ENCODE data around the gene RILPL2. TPM values are rescaled to one million over a fixed set of nuclear protein-coding genes. Genes with fewer than 3 reads are reported as not detected.

The RILPL2 gene
- total and polyA plus RNA-seq, 2 experiments from 2014 or later, result 1.4 to 2.0 TPM

DNA sequence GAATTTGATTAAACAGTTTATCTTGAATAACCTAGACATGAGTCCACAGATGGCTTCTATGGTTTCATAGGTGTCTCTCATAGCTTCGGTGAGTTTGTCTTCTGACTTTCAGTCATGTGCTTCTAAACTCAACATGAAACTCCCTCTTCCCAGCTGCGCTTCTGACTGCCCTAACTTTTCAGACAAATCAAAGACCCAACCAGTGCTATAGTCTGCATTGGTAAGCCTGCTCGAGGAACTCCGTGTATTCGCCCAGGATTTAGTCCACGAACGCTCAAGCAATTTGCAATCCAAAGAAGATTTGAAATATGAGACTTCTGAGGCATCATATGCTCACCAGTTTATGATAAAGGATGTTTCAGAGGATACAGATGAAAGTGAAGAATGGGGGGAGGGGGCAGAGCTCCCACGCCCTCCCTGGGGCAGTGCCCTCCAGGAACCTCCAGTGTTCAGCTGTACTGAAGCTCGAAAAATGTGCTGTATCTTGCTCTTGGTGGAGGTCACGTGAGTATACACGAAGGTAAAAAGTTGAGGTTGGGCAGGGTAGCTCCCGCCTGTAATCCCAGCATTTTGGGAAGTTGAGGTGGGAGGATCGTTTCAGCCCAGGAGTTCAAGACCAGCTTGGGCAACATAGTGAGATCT, 5.2 kb upstream of the RILPL2 start:
- Histone ChIP-seq H3K27me3 (ENCODE audit: insufficient read depth) (peaks cover 13% of the 10 kb centered on the region), H3K79me2 (replicated peaks; ENCODE audit: insufficient read depth) (no peaks in the 10 kb centered on the region), H3K9me2 (ENCODE audit: insufficient read depth) (no peaks in the 10 kb centered on the region), H3K4me2 (no peak overlapping the region), H3K27ac (ENCODE audit: low read depth) (no peak overlapping the region), H3F3A (replicated peaks; ENCODE audit: low read depth) (peaks cover 4% of the 10 kb centered on the region; the same call in 1 of the 2 replicates), H4K20me1 (replicated peaks; ENCODE audit: insufficient read depth) (no peaks in the 10 kb centered on the region), H3K36me3 (ENCODE audit: insufficient read depth) (no peaks in the 10 kb centered on the region), H2AFZ (no peak overlapping the region), H3K4me1 (ENCODE audit: insufficient read depth) (peaks cover 11% of the 10 kb centered on the region), H3K4me3 (no peak overlapping the region)
- peaks cover 8% of the 10 kb centered on the region; the same call in 2 of the 3 replicates for H3K4me1 Mint-ChIP-seq
- H3K27ac Mint-ChIP-seq, result no peak overlapping the region
- no peak overlapping the region for H3K4me3 Mint-ChIP-seq
- ATAC-seq (no peak), DNase-seq (ENCODE audit: low spot score) (no peak)
- no peaks in the 10 kb centered on the region for H3K36me3 Mint-ChIP-seq (ENCODE audit: low read depth)
- H3K9me3 Mint-ChIP-seq, result no peaks in the 10 kb centered on the region
- H3K27me3 Mint-ChIP-seq (ENCODE audit: insufficient read depth, low read depth, poor library complexity), result peaks cover 18% of the 10 kb centered on the region
- TF ChIP-seq POLR2AphosphoS5 (IDR thresholded peaks at IDR 0.05; ENCODE audit: low read depth) (no peak), EZH2phosphoT487 (IDR thresholded peaks at IDR 0.05; ENCODE audit: unreplicated experiment) (no peak), ZNF114 (CRISPR knock-in tag; IDR thresholded peaks at IDR 0.05) (no peak), STAT1 (IDR thresholded peaks at IDR 0.05; ENCODE audit: unreplicated experiment) (no peak), NANOG (IDR thresholded peaks at IDR 0.05; ENCODE audit: borderline replicate concordance) (no peak), ZNF331 (CRISPR knock-in tag; IDR thresholded peaks at IDR 0.05; ENCODE audit: low read depth) (no peak), CREB1 (CRISPR knock-in tag; IDR thresholded peaks at IDR 0.05; ENCODE audit: low read depth) (no peak)
- TF ChIP-seq, protein P1, sequence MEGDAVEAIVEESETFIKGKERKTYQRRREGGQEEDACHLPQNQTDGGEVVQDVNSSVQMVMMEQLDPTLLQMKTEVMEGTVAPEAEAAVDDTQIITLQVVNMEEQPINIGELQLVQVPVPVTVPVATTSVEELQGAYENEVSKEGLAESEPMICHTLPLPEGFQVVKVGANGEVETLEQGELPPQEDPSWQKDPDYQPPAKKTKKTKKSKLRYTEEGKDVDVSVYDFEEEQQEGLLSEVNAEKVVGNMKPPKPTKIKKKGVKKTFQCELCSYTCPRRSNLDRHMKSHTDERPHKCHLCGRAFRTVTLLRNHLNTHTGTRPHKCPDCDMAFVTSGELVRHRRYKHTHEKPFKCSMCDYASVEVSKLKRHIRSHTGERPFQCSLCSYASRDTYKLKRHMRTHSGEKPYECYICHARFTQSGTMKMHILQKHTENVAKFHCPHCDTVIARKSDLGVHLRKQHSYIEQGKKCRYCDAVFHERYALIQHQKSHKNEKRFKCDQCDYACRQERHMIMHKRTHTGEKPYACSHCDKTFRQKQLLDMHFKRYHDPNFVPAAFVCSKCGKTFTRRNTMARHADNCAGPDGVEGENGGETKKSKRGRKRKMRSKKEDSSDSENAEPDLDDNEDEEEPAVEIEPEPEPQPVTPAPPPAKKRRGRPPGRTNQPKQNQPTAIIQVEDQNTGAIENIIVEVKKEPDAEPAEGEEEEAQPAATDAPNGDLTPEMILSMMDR (conservative IDR thresholded peaks at IDR 0.05; ENCODE audit: low read depth in 2 of 2), result no peak
- TF ChIP-seq, protein P2, sequence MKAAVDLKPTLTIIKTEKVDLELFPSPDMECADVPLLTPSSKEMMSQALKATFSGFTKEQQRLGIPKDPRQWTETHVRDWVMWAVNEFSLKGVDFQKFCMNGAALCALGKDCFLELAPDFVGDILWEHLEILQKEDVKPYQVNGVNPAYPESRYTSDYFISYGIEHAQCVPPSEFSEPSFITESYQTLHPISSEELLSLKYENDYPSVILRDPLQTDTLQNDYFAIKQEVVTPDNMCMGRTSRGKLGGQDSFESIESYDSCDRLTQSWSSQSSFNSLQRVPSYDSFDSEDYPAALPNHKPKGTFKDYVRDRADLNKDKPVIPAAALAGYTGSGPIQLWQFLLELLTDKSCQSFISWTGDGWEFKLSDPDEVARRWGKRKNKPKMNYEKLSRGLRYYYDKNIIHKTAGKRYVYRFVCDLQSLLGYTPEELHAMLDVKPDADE (IDR thresholded peaks at IDR 0.05), result no peak

DNA sequence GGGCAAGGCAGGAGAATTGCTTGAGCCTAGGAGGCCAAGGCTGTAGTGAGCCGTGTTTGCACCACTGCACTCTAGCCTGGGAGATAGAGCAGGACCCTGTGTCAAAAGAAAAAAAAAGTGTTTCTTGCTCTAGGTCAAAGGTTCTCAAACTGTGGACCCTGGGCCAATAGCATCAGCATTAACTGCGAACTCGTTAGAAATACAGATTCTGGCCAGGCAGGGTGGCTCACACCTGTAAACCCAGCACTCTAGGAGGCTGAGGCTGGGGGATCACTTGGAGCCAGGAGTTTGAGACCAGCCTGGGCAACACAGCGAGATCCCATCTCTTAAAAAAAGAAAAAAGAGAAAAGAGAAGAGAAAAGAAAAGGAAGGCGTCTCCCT, 858 bp downstream of the RILPL2 start:
- H3K27ac Mint-ChIP-seq, result no peak overlapping the region
- H3K4me1 Mint-ChIP-seq, result no peaks in the 10 kb centered on the region; the same call in 2 of the 3 replicates
- Histone ChIP-seq H3K36me3 (ENCODE audit: insufficient read depth) (no peaks in the 10 kb centered on the region), H3K9me2 (ENCODE audit: insufficient read depth) (no peaks in the 10 kb centered on the region), H3K4me1 (ENCODE audit: insufficient read depth) (no peaks in the 10 kb centered on the region), H3K27me3 (ENCODE audit: insufficient read depth) (peaks cover 24% of the 10 kb centered on the region), H2AFZ (peak overlapping the region; percentile 99), H4K20me1 (replicated peaks; ENCODE audit: insufficient read depth) (no peaks in the 10 kb centered on the region; the same call in 1 of the 2 replicates), H3K79me2 (replicated peaks; ENCODE audit: insufficient read depth) (no peaks in the 10 kb centered on the region), H3K4me2 (peak overlapping the region; percentile 92), H3K4me3 (peak overlapping the region; percentile 90), H3F3A (replicated peaks; ENCODE audit: low read depth) (peaks cover 5% of the 10 kb centered on the region), H3K27ac (ENCODE audit: low read depth) (no peak overlapping the region)
- no peak for DNase-seq (ENCODE audit: low spot score)
- H3K4me3 Mint-ChIP-seq, result peak overlapping the region; percentile 91
- H3K9me3 Mint-ChIP-seq, result no peaks in the 10 kb centered on the region
- H3K27me3 Mint-ChIP-seq (ENCODE audit: insufficient read depth, low read depth, poor library complexity), result peaks cover 32% of the 10 kb centered on the region
- TF ChIP-seq ZNF331 (CRISPR knock-in tag; IDR thresholded peaks at IDR 0.05; ENCODE audit: low read depth), result no peak
- TF ChIP-seq ZNF114 (CRISPR knock-in tag; IDR thresholded peaks at IDR 0.05), result no peak
- no peak for TF ChIP-seq POLR2AphosphoS5 (IDR thresholded peaks at IDR 0.05; ENCODE audit: low read depth)
- TF ChIP-seq, protein P1 (conservative IDR thresholded peaks at IDR 0.05; ENCODE audit: low read depth in 2 of 2), result no peak
- no peak for TF ChIP-seq STAT1 (IDR thresholded peaks at IDR 0.05; ENCODE audit: unreplicated experiment)
- TF ChIP-seq, protein P2 (IDR thresholded peaks at IDR 0.05), result no peak
- no peak for ATAC-seq
- no peaks in the 10 kb centered on the region for H3K36me3 Mint-ChIP-seq (ENCODE audit: low read depth)

Data from GM23338 (cell line).